SJSA1 (cell line): ENCODE results near the gene MAP3K10. TPM values are rescaled to one million over a fixed set of nuclear protein-coding genes. Genes with fewer than 3 reads are reported as not detected.
A peak's percentile ranks its signal among the peaks of the same experiment; 100 is the strongest.
"Not testable (repeated sequence)": the region's sequence is repeated elsewhere in the genome, so short reads cannot be mapped to it uniquely, and the experiment has no call there.

Experiments used
- DNase-seq, 2 experiments: peaks; one replicate each; pipeline ENCODE4 v3.0.0-alpha.2; 2015 to 2020; ENCODE audit warnings: low spot score in 2 of 2, low read depth in 1 of 2
- H3K27ac ChIP-seq: fragments of 250-450 bp; sonication (Bioruptor Pico); 2 replicates; pipeline ENCODE4 v1.5.1; 2020; ENCODE audit warnings: mild to moderate bottlenecking, moderate library complexity
- H3K27me3 ChIP-seq: fragments of 250-450 bp; sonication (Bioruptor Pico); replicated peaks from 2 replicates; pipeline ENCODE4 v1.5.1; 2020; ENCODE audit warnings: mild to moderate bottlenecking, moderate library complexity
- H3K36me3 ChIP-seq: fragments of 250-450 bp; sonication (Bioruptor Pico); 2 replicates; pipeline ENCODE4 v1.5.1; 2020; ENCODE audit warnings: mild to moderate bottlenecking
- H3K4me1 ChIP-seq: fragments of 250-450 bp; sonication (Bioruptor Pico); replicated peaks from 2 replicates; pipeline ENCODE4 v1.6.1; 2021; ENCODE audit warnings: mild to moderate bottlenecking
- H3K4me3 ChIP-seq: fragments of 250-450 bp; sonication (Bioruptor Pico); 2 replicates; pipeline ENCODE4 v1.5.1; 2020; ENCODE audit warnings: mild to moderate bottlenecking
- H3K9me3 ChIP-seq: fragments of 250-450 bp; sonication (Bioruptor Pico); replicated peaks from 2 replicates; pipeline ENCODE4 v1.5.1; 2020; ENCODE audit warnings: mild to moderate bottlenecking
- total RNA-seq: library from RNA; depleted of rRNA; stranded (reverse); fragments of >200 nt; shearing (Covaris generic); gene quantifications from 2 replicates; pipeline ENCODE4 v1.2.3, GENCODE V29; 2014

The MAP3K10 gene
- total RNA-seq, 1 experiment from 2014 or later, result 7.4 TPM

- Histone ChIP-seq H3K27me3 (no peaks in the 10 kb centered on the region), H3K4me1 (no peaks in the 10 kb centered on the region), H3K4me3 (no peak overlapping the region), H3K27ac (no peak overlapping the region), H3K9me3 (peaks cover 5% of the 10 kb centered on the region; the same call in 1 of the 2 replicates), H3K36me3 (no peaks in the 10 kb centered on the region)
- no peak for DNase-seq
These were observed 31.5 kb upstream of the MAP3K10 start for GRCh38 chr19:40159744-40160143.

GRCh38 chr19:40162104-40162503, 29.1 kb upstream of the MAP3K10 start:
- H3K27ac ChIP-seq, result no peak overlapping the region
- no peaks in the 10 kb centered on the region for H3K9me3 ChIP-seq
- DNase-seq, result no peak
- H3K36me3 ChIP-seq, result no peaks in the 10 kb centered on the region
- H3K4me3 ChIP-seq, result no peak overlapping the region
- H3K4me1 ChIP-seq, result no peaks in the 10 kb centered on the region
- H3K27me3 ChIP-seq, result no peaks in the 10 kb centered on the region

GRCh38 chr19:40163541-40164129, 27.6 kb upstream of the MAP3K10 start:
- Histone ChIP-seq H3K9me3 (no peaks in the 10 kb centered on the region), H3K27me3 (no peaks in the 10 kb centered on the region), H3K4me3 (no peak overlapping the region), H3K4me1 (no peaks in the 10 kb centered on the region), H3K27ac (no peak overlapping the region), H3K36me3 (no peaks in the 10 kb centered on the region)
- DNase-seq, result no peak

- DNase-seq, result peak in 1 of 2 experiments; percentile 9
- no peaks in the 10 kb centered on the region for H3K36me3 ChIP-seq
- H3K4me3 ChIP-seq, result no peak overlapping the region
- no peak overlapping the region for H3K27ac ChIP-seq
- no peaks in the 10 kb centered on the region for H3K27me3 ChIP-seq
- H3K9me3 ChIP-seq, result no peaks in the 10 kb centered on the region
- H3K4me1 ChIP-seq, result no peaks in the 10 kb centered on the region
These were observed 25.8 kb upstream of the MAP3K10 start for GRCh38 chr19:40165362-40165937.

- not testable (repeated sequence) for DNase-seq, H3K4me1 ChIP-seq, H3K27ac ChIP-seq, H3K9me3 ChIP-seq, H3K4me3 ChIP-seq, H3K36me3 ChIP-seq, H3K27me3 ChIP-seq
These were observed 21.5 kb upstream of the MAP3K10 start for GRCh38 chr19:40169482-40170302.

- not testable (repeated sequence) for H3K9me3 ChIP-seq, H3K4me1 ChIP-seq, H3K4me3 ChIP-seq, H3K36me3 ChIP-seq, H3K27ac ChIP-seq, H3K27me3 ChIP-seq, DNase-seq
These were observed 20.8 kb upstream of the MAP3K10 start for GRCh38 chr19:40170303-40170989.

- H3K27ac ChIP-seq, H3K36me3 ChIP-seq, H3K27me3 ChIP-seq, H3K4me3 ChIP-seq, DNase-seq, H3K4me1 ChIP-seq, H3K9me3 ChIP-seq: not testable (repeated sequence)
These were observed 19.9 kb upstream of the MAP3K10 start for GRCh38 chr19:40171293-40171692.

- no peaks in the 10 kb centered on the region for H3K36me3 ChIP-seq
- H3K27me3 ChIP-seq, result no peaks in the 10 kb centered on the region
- DNase-seq, result no peak
- H3K9me3 ChIP-seq, result no peaks in the 10 kb centered on the region
- no peak overlapping the region for H3K27ac ChIP-seq
- no peaks in the 10 kb centered on the region for H3K4me1 ChIP-seq
- H3K4me3 ChIP-seq, result no peak overlapping the region
These were observed 17.1 kb upstream of the MAP3K10 start for GRCh38 chr19:40174092-40174491.

- no peak for DNase-seq
- Histone ChIP-seq H3K4me3 (no peak overlapping the region), H3K4me1 (no peaks in the 10 kb centered on the region), H3K27ac (no peak overlapping the region), H3K27me3 (no peaks in the 10 kb centered on the region), H3K9me3 (no peaks in the 10 kb centered on the region), H3K36me3 (no peaks in the 10 kb centered on the region)
These were observed 15.4 kb upstream of the MAP3K10 start for GRCh38 chr19:40175820-40176219.

GRCh38 chr19:40177286-40178070, 13.7 kb upstream of the MAP3K10 start:
- no peaks in the 10 kb centered on the region for H3K27me3 ChIP-seq
- no peak for DNase-seq
- H3K9me3 ChIP-seq, result no peaks in the 10 kb centered on the region
- H3K36me3 ChIP-seq, result no peaks in the 10 kb centered on the region
- no peak overlapping the region for H3K27ac ChIP-seq
- no peak overlapping the region for H3K4me3 ChIP-seq
- H3K4me1 ChIP-seq, result no peaks in the 10 kb centered on the region

GRCh38 chr19:40178756-40179155, 12.5 kb upstream of the MAP3K10 start:
- Histone ChIP-seq H3K4me1 (no peaks in the 10 kb centered on the region), H3K36me3 (no peaks in the 10 kb centered on the region), H3K9me3 (no peaks in the 10 kb centered on the region), H3K27ac (no peak overlapping the region), H3K27me3 (no peaks in the 10 kb centered on the region), H3K4me3 (no peak overlapping the region)
- no peak for DNase-seq

GRCh38 chr19:40184273-40184672, 7.0 kb upstream of the MAP3K10 start:
- no peak overlapping the region for H3K27ac ChIP-seq
- H3K9me3 ChIP-seq, result no peaks in the 10 kb centered on the region
- no peaks in the 10 kb centered on the region for H3K36me3 ChIP-seq
- DNase-seq, result no peak
- H3K4me1 ChIP-seq, result no peaks in the 10 kb centered on the region
- H3K4me3 ChIP-seq, result no peak overlapping the region
- H3K27me3 ChIP-seq, result no peaks in the 10 kb centered on the region

- peak in 1 of 2 experiments; percentile 5 for DNase-seq
- no peak overlapping the region for H3K27ac ChIP-seq
These were observed 815 bp downstream of the MAP3K10 start for GRCh38 chr19:40191836-40192646.

More at GRCh38 chr19:40191836-40192646, 815 bp downstream of the MAP3K10 start:
- no peaks in the 10 kb centered on the region for H3K27me3 ChIP-seq
- H3K4me3 ChIP-seq, result peak overlapping the region; percentile 78
- no peaks in the 10 kb centered on the region; the same call in 1 of the 2 replicates for H3K9me3 ChIP-seq
- peaks cover 8% of the 10 kb centered on the region for H3K4me1 ChIP-seq
- no peaks in the 10 kb centered on the region for H3K36me3 ChIP-seq
